Endothelial cell of umbilical vein (primary cell): ENCODE results near the gene SRRM5. TPM values are rescaled to one million over a fixed set of nuclear protein-coding genes. Genes with fewer than 3 reads are reported as not detected.

Experiments
- BruUV-seq: library from RNA; stranded (reverse); fragments of 400-500 nt; replicated peaks from 2 replicates; lab custom pipeline; 2021; lab: Mats Ljungman, UMichigan
- CTCF ChIA-PET: fragments of 300-600, 350-600 bp; sonication (Branson Sonifier 250); formaldehyde crosslinking; loops from one replicate; lab custom pipeline; 2021; ENCODE audit warnings: antibody characterized with exemption, inconsistent platforms; lab: Charles Lee
- POLR2A ChIA-PET: fragments of 300-600, 350-600 bp; sonication (Branson Sonifier 250); formaldehyde crosslinking; loops from one replicate; lab custom pipeline; 2021; ENCODE audit warnings: antibody characterized with exemption, inconsistent platforms; lab: Charles Lee
- DNase-seq: peaks from one replicate; pipeline ENCODE4 v3.0.0-alpha.2; 2011; ENCODE audit warnings: low read depth, low spot score
- FAIRE-seq: peaks from 2 replicates; lab custom pipeline; 2011; peaks lifted over from hg19 to GRCh38; lab: Jason Lieb, UNC
- H2AFZ ChIP-seq: 2 replicates; pipeline ENCODE4 v1.6.0; 2012; ENCODE audit warnings: low read depth, low read length, control low read depth, inconsistent platforms
- H3K27ac ChIP-seq: 2 replicates; pipeline ENCODE4 v1.5.1; 2011; ENCODE audit warnings: low read depth, mild to moderate bottlenecking, control low read depth, low read length, moderate library complexity; ENCODE audit not compliant: insufficient read depth
- H3K27me3 ChIP-seq, 2 experiments: 2 replicates each; pipeline versions ENCODE4 v1.6.0 to v1.6.1; 2011; ENCODE audit warnings: low read length in 2 of 2, mixed read lengths in 1 of 2; ENCODE audit not compliant: control insufficient read depth in 2 of 2, insufficient read depth in 2 of 2
- H3K36me3 ChIP-seq, 2 experiments: 2 replicates in 1 of 2; 3 replicates in 1 of 2; pipeline ENCODE4 v1.5.1; 2011; ENCODE audit warnings: low read length in 2 of 2, mild to moderate bottlenecking in 1 of 2, moderate library complexity in 1 of 2; ENCODE audit not compliant: control insufficient read depth in 2 of 2, insufficient read depth in 2 of 2; ENCODE audit errors: extremely low read depth in 1 of 2
- H3K4me1 ChIP-seq: 3 replicates; pipeline ENCODE4 v1.5.1; 2011; ENCODE audit warnings: mild to moderate bottlenecking, low read length; ENCODE audit not compliant: control insufficient read depth, insufficient read depth; ENCODE audit errors: extremely low read depth
- H3K4me2 ChIP-seq: 2 replicates; pipeline ENCODE4 v1.6.1; 2011; ENCODE audit warnings: low read length, control low read depth, mixed read lengths; ENCODE audit not compliant: insufficient read depth
- H3K4me3 ChIP-seq, 3 experiments: fragments of 200-600 bp in 1 of 3; sonication (generic), shearing (Covaris generic) in 1 of 3; replicated peaks in 1 of 3; 2 replicates each; pipeline ENCODE4 v1.5.1; 2011 to 2016; ENCODE audit warnings: control low read depth in 3 of 3, low read length in 3 of 3, mild to moderate bottlenecking in 2 of 3, inconsistent platforms in 1 of 3, low read depth in 1 of 3, moderate library complexity in 1 of 3; ENCODE audit not compliant: insufficient read depth in 1 of 3
- H3K79me2 ChIP-seq: 2 replicates; pipeline ENCODE4 v1.6.0; 2012; ENCODE audit warnings: low read length, inconsistent platforms; ENCODE audit not compliant: control insufficient read depth, insufficient read depth
- H3K9ac ChIP-seq: replicated peaks from 2 replicates; pipeline ENCODE3; 2011; ENCODE audit warnings: low read length, control low read depth; ENCODE audit not compliant: insufficient read depth; ENCODE audit errors: extremely low read depth
- H3K9me1 ChIP-seq: replicated peaks from 3 replicates; pipeline ENCODE4 v1.6.0; 2011; ENCODE audit warnings: mild to moderate bottlenecking, low read length; ENCODE audit not compliant: control insufficient read depth, insufficient read depth; ENCODE audit errors: extremely low read depth
- H3K9me3 ChIP-seq: replicated peaks from 2 replicates; pipeline ENCODE4 v1.5.1; 2012; ENCODE audit warnings: low read length, inconsistent platforms; ENCODE audit not compliant: control insufficient read depth, insufficient read depth
- H4K20me1 ChIP-seq: replicated peaks from 2 replicates; pipeline ENCODE3; 2011; ENCODE audit warnings: mild to moderate bottlenecking, low read length; ENCODE audit not compliant: control insufficient read depth, insufficient read depth; ENCODE audit errors: extremely low read depth
- CTCF ChIP-seq, 2 donors: IDR thresholded peaks; 1 replicate in 1 of 2; 2 replicates in 1 of 2; pipeline ENCODE4 v1.5.1; 2011; ENCODE audit warnings: low read length in 2 of 2, mild to moderate bottlenecking in 2 of 2, moderate library complexity in 2 of 2, control low read depth in 1 of 2, inconsistent platforms in 1 of 2, low read depth in 1 of 2; ENCODE audit not compliant: insufficient read depth in 1 of 2; ENCODE audit errors: extremely low read depth in 1 of 2
- EZH2 ChIP-seq: IDR thresholded peaks from 2 replicates; pipeline ENCODE4 v1.6.1; 2012; ENCODE audit warnings: borderline replicate concordance, low read depth, mild to moderate bottlenecking, moderate library complexity, low read length, inconsistent platforms; ENCODE audit not compliant: severe bottlenecking
- FOS ChIP-seq: IDR thresholded peaks from 2 replicates; pipeline ENCODE4 v1.6.1; 2011; ENCODE audit warnings: mild to moderate bottlenecking, low read length, moderate library complexity, borderline replicate concordance; ENCODE audit not compliant: insufficient read depth
- GATA2 ChIP-seq: IDR thresholded peaks from 2 replicates; pipeline ENCODE4 v1.7.0; 2011; ENCODE audit warnings: low read depth, mild to moderate bottlenecking, moderate library complexity, mixed read lengths, low read length; ENCODE audit not compliant: insufficient read length, insufficient read depth
- JUN ChIP-seq: IDR thresholded peaks from 2 replicates; pipeline ENCODE4 v1.6.1; 2011; ENCODE audit warnings: borderline replicate concordance, low read depth; ENCODE audit not compliant: insufficient read length, insufficient read depth
- MAX ChIP-seq: IDR thresholded peaks from 2 replicates; pipeline ENCODE4 v1.6.1; 2011; ENCODE audit not compliant: insufficient read depth, insufficient read length
- MYC ChIP-seq: IDR thresholded peaks from one replicate; pipeline ENCODE4 v1.6.1; 2011; ENCODE audit warnings: mild to moderate bottlenecking, low read depth, low read length
- POLR2A ChIP-seq: IDR thresholded peaks from 2 replicates; pipeline ENCODE4 v1.6.1; 2012; ENCODE audit warnings: low read depth, mild to moderate bottlenecking, control low read depth, low read length
- POLR2AphosphoS5 ChIP-seq: IDR thresholded peaks from 2 replicates; pipeline ENCODE4 v1.6.1; 2012; ENCODE audit warnings: low read depth, mild to moderate bottlenecking, control low read depth, low read length, moderate library complexity; ENCODE audit not compliant: insufficient read depth
- dilution Hi-C: fragments of 300-500 bp; cut with MboI; formaldehyde crosslinking; loops from one replicate; pipeline ENCODE4 v1.15.0; 2019; ENCODE audit warnings: low sequenced_read_pairs; ENCODE audit not compliant: extremely low pct_ligation_motif_present
- intact Hi-C: fragments of 100-400 bp; cut with micrococcal nuclease; formaldehyde crosslinking; loops from one replicate; pipeline ENCODE4 v1.10.0; 2022
- polyA plus RNA-seq, 4 experiments: library from polyadenylated mRNA; depleted of rRNA in 3 of 4; stranded (reverse) in 3 of 4; unstranded in 1 of 4; fragments of >200 nt; gene quantifications; 2 replicates each; pipeline versions ENCODE4 v1.2.1 to v1.2.3, GENCODE V29; 2011 to 2012; ENCODE audit warnings: missing spikeins in 1 of 4
- total RNA-seq: library from RNA; stranded (reverse); gene quantifications from 2 replicates; pipeline ENCODE4 v1.2.3, GENCODE V29; 2021

SRRM5 gene
- total and polyA plus RNA-seq, 2 donors (not counting 3 experiments of a cell fraction or from before 2014, with no cell fraction given) = 0.17 to 0.27 TPM

- H3K4me2 ChIP-seq = peak overlapping the region; percentile 47
- H2AFZ ChIP-seq = peak overlapping the region; percentile 68
- H3K9ac ChIP-seq = peak overlapping the region; percentile 33
- H3K27me3 ChIP-seq = no peaks in the 10 kb centered on the region
- TF ChIP-seq POLR2AphosphoS5 = no peak
- peaks cover 7% of the 10 kb centered on the region for H3K4me1 ChIP-seq
- no peaks in the 10 kb centered on the region for H4K20me1 ChIP-seq
- FAIRE-seq (no peak), DNase-seq (peak; percentile 8)
- intact Hi-C loops = loop anchor here (1.0 kb wide), 3 partner anchors 20 to 43 kb away; partner anchors contain the start of genes IRGQ, ZNF428 and ZNF576
- BruUV-seq = no TSS peak
- ChIA-PET POLR2A (interaction anchor here (1.2 kb wide), 1 partner anchor 21 kb away, joined by 3 read pairs; no protein-coding TSS in a partner anchor), CTCF (interaction anchor here (2.9 to 4.2 kb wide), 3 partner anchors 18 to 41 kb away, joined by 11 to 31 read pairs (median 16); no protein-coding TSS in a partner anchor)
- H3K4me3 ChIP-seq = peak overlapping the region in 2 of 3 experiments; percentile 10 to 86
- H3K9me3 ChIP-seq = no peaks in the 10 kb centered on the region
- H3K79me2 ChIP-seq = no peaks in the 10 kb centered on the region
- no peaks in the 10 kb centered on the region for H3K36me3 ChIP-seq
- dilution Hi-C loops = no loop called here
- H3K9me1 ChIP-seq = no peaks in the 10 kb centered on the region
- H3K27ac ChIP-seq = peak overlapping the region; percentile 35
Observed at GRCh38 chr19:43575955-43576878, 35.7 kb upstream of the SRRM5 start.

- no peak for DNase-seq
- no TSS peak for BruUV-seq
- ChIA-PET CTCF (interaction anchor here (1.2 to 2.7 kb wide), 2 partner anchors 16 to 24 kb away, joined by 6 to 9 read pairs; no protein-coding TSS in a partner anchor), POLR2A (no interaction called here)
- intact Hi-C loops (no loop called here), dilution Hi-C loops (no loop called here)
- Histone ChIP-seq H2AFZ (no peak overlapping the region), H3K9me1 (no peaks in the 10 kb centered on the region), H3K36me3 (no peaks in the 10 kb centered on the region), H3K27ac (no peak overlapping the region), H3K9me3 (no peaks in the 10 kb centered on the region), H4K20me1 (no peaks in the 10 kb centered on the region), H3K4me2 (no peak overlapping the region), H3K4me1 (peaks cover 7% of the 10 kb centered on the region), H3K4me3 (no peak overlapping the region), H3K27me3 (no peaks in the 10 kb centered on the region), H3K79me2 (no peaks in the 10 kb centered on the region), H3K9ac (no peak overlapping the region)
- TF ChIP-seq POLR2A (no peak), CTCF (IDR thresholded peaks at IDR 0.05; ENCODE audit: extremely low read depth in 1 of 2, insufficient read depth in 1 of 2, low read depth in 1 of 2, low read length in 2 of 2) (no peak), MAX (no peak), EZH2 (no peak), JUN (no peak), GATA2 (no peak), POLR2AphosphoS5 (no peak), MYC (no peak), FOS (no peak)
- FAIRE-seq = no peak
Observed at GRCh38 chr19:43578787-43579186, 33.1 kb upstream of the SRRM5 start.
